DND-41 (cell line): ENCODE measurements around the gene ZNF112.
"Not testable (repeated sequence)": the region's sequence is repeated elsewhere in the genome, so short reads cannot be mapped to it uniquely, and the experiment has no call there.

Source experiments
- ATAC-seq: fragments of 200-7000 bp; cut with Tn5 transposase; 3 replicates; pipeline ENCODE4 v1.9.1; 2021; ENCODE audit warnings: low read depth; ENCODE audit not compliant: insufficient read depth
- DNase-seq: peaks from one replicate; pipeline ENCODE4 v3.0.0-alpha.2; 2020
- H2AFZ ChIP-seq: 2 replicates; pipeline ENCODE4 v1.6.0; 2012; ENCODE audit warnings: low read depth, low read length
- H3K27ac ChIP-seq: 2 replicates; pipeline ENCODE4 v1.5.1; 2012; ENCODE audit warnings: low read length, inconsistent platforms
- H3K27me3 ChIP-seq: fragments of 200-600 bp; sonication (generic); 2 replicates; pipeline ENCODE4 v1.6.0; 2012; ENCODE audit warnings: low read length, mild to moderate bottlenecking, inconsistent platforms; ENCODE audit not compliant: insufficient read depth, poor library complexity
- H3K36me3 ChIP-seq: 2 replicates; pipeline ENCODE4 v1.5.1; 2012; ENCODE audit warnings: low read length, inconsistent platforms; ENCODE audit not compliant: insufficient read depth
- H3K4me1 ChIP-seq: 2 replicates; pipeline ENCODE4 v1.5.1; 2012; ENCODE audit warnings: mild to moderate bottlenecking, low read length; ENCODE audit not compliant: insufficient read depth
- H3K4me2 ChIP-seq: 2 replicates; pipeline ENCODE4 v1.6.0; 2012; ENCODE audit warnings: mild to moderate bottlenecking, moderate library complexity, low read length, inconsistent platforms; ENCODE audit not compliant: insufficient read depth
- H3K4me3 ChIP-seq, 2 experiments: fragments of 200-600 bp in 1 of 2; shearing (Covaris generic) in 1 of 2; 2 replicates each; pipeline ENCODE4 v1.5.1; 2012 to 2016; ENCODE audit warnings: inconsistent platforms in 2 of 2, low read length in 2 of 2, mild to moderate bottlenecking in 2 of 2, low read depth in 1 of 2, moderate library complexity in 1 of 2
- H3K79me2 ChIP-seq: 2 replicates; pipeline ENCODE4 v1.6.0; 2012; ENCODE audit warnings: low read length, inconsistent platforms; ENCODE audit not compliant: insufficient read depth
- H3K9ac ChIP-seq: 2 replicates; pipeline ENCODE4 v1.6.0; 2012; ENCODE audit warnings: low read depth, mild to moderate bottlenecking, inconsistent platforms, low read length, moderate library complexity
- H3K9me3 ChIP-seq: 2 replicates; pipeline ENCODE4 v1.5.1; 2012; ENCODE audit warnings: low read length, moderate library complexity, mild to moderate bottlenecking, inconsistent platforms; ENCODE audit not compliant: insufficient read depth, severe bottlenecking
- H4K20me1 ChIP-seq: 2 replicates; pipeline ENCODE4 v1.6.0; 2012; ENCODE audit warnings: low read length; ENCODE audit not compliant: insufficient read depth
- EZH2 ChIP-seq: IDR thresholded peaks from 3 replicates; pipeline ENCODE4 v1.6.1; 2012; ENCODE audit warnings: borderline replicate concordance, low read depth, mild to moderate bottlenecking, moderate library complexity, low read length, inconsistent platforms; ENCODE audit not compliant: severe bottlenecking
- TF ChIP-seq, protein P1 (sequence below): IDR thresholded peaks from 2 replicates; pipeline ENCODE4 v1.5.1; 2012; ENCODE audit warnings: borderline replicate concordance, low read length, moderate library complexity, mild to moderate bottlenecking; ENCODE audit not compliant: poor library complexity, severe bottlenecking; ENCODE audit errors: extremely low read depth

The ZNF112 gene

DNA sequence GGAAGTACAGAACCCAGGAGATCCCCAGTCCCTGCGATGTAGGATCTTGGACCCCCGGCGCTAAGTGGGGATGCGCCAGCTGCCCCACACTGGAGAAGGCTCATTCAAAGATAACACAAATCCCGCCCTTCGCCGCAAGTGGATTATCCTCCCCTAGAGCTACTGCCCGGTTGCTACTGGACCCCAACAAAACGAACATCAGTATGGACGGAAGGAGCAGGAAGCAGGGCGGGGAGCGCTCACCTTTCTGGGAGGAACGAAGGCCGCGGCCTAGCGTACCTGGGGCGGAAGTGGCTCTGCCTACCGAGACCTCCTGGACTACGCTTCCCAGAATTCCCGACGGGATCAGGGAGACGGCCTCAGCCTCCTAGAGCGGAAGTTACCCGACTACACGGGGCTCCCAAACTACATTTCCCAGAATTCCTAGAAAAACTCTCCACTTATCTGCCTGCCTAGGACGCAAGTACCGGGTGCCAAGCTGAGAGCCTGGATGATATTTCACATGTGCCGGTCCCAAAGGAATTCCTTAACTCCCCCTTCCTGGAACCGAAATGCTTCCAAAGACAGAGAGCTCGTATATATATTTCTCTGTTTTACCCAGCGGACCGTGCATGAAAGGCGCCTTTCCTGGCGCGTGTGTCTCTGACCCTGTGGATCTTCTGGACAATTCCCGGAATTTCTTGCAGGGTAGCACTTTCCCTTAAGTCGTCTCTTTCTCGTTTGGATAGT, at the start of gene ZNF112:
Gene ZNF112 (minus strand): TSS at position 298 of the 729 bp plus-strand sequence. CDS start 16,141 bp downstream, outside the sequence.
- H3K27ac ChIP-seq = no peak within 1 kb of the TSS
- no peaks in the 10 kb centered on the region for H3K27me3 ChIP-seq
- H3K9ac ChIP-seq = no peak within 1 kb of the TSS
- H3K4me1 ChIP-seq = no peaks in the 10 kb centered on the region
- ATAC-seq = no peak
- H2AFZ ChIP-seq = no peak within 1 kb of the TSS
- no peaks in the 10 kb centered on the region for H3K36me3 ChIP-seq
- no peaks in the 10 kb centered on the region for H4K20me1 ChIP-seq
- no peak for TF ChIP-seq EZH2
- TF ChIP-seq, protein P1, sequence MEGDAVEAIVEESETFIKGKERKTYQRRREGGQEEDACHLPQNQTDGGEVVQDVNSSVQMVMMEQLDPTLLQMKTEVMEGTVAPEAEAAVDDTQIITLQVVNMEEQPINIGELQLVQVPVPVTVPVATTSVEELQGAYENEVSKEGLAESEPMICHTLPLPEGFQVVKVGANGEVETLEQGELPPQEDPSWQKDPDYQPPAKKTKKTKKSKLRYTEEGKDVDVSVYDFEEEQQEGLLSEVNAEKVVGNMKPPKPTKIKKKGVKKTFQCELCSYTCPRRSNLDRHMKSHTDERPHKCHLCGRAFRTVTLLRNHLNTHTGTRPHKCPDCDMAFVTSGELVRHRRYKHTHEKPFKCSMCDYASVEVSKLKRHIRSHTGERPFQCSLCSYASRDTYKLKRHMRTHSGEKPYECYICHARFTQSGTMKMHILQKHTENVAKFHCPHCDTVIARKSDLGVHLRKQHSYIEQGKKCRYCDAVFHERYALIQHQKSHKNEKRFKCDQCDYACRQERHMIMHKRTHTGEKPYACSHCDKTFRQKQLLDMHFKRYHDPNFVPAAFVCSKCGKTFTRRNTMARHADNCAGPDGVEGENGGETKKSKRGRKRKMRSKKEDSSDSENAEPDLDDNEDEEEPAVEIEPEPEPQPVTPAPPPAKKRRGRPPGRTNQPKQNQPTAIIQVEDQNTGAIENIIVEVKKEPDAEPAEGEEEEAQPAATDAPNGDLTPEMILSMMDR = no peak
- H3K4me2 ChIP-seq = no peak within 1 kb of the TSS
- no peaks in the 10 kb centered on the region for H3K9me3 ChIP-seq
- no peak for DNase-seq
- no peak within 1 kb of the TSS for H3K4me3 ChIP-seq
- no peaks in the 10 kb centered on the region for H3K79me2 ChIP-seq

DNA sequence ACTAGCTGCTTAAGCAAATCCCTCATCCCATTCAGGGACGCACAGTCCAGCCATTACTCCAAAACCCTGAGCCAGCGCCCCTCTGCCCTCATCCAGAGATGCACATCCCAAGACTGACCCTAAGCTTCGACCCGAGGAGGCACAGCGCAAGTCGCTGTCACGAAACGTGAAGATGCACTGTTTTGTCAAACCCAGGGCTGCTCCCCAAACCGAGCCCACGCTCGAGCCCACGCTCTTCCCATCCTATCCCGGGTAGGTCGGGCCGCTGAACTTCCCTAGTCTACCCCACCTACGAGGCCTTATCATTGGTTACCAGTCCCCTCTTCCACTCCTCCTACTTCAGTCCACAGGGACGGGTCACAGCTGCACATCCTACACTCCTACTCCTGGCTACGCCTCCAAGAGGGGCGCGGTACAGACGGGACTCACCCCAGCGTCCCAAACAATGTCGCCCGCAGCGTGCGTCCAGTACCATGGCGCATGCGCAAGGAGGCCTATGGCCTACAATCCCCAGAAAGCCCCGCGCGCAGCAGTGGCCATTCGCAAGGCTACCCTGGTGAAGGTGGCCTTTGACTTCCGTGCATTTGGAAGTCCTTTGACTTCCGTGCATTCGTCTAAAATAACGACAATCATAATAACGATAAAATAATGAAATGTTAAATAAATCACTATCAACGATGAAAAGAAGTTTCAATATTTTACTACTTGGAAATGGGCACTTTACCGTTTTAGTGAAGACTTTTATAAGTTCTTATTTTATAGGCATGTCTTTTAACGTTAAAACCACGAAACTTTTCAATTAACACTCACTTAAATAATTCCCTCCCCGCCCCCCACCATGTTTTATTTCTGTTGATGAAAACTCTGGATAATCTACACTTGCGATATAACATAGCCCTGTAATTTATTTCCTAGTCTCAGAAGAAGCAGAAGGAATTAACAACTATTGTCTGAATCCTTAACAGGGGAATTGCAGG, 44.9 kb upstream of the ZNF112 start, which contains the start of gene ZNF285:
Gene ZNF285 (minus strand): TSS at position 470 of the 977 bp plus-strand sequence. CDS start 4,395 bp downstream, outside the sequence.
- Histone ChIP-seq H3K4me3 (no peak within 1 kb of the TSS), H2AFZ (no peak within 1 kb of the TSS), H3K4me2 (no peak within 1 kb of the TSS), H3K27ac (no peak within 1 kb of the TSS), H3K27me3 (no peaks in the 10 kb centered on the region), H4K20me1 (no peaks in the 10 kb centered on the region), H3K9me3 (no peaks in the 10 kb centered on the region), H3K36me3 (no peaks in the 10 kb centered on the region), H3K4me1 (no peaks in the 10 kb centered on the region), H3K79me2 (no peaks in the 10 kb centered on the region), H3K9ac (no peak within 1 kb of the TSS)
- ATAC-seq = no peak
- no peak for DNase-seq
- no peak for TF ChIP-seq EZH2
- TF ChIP-seq, protein P1 = no peak

DNA sequence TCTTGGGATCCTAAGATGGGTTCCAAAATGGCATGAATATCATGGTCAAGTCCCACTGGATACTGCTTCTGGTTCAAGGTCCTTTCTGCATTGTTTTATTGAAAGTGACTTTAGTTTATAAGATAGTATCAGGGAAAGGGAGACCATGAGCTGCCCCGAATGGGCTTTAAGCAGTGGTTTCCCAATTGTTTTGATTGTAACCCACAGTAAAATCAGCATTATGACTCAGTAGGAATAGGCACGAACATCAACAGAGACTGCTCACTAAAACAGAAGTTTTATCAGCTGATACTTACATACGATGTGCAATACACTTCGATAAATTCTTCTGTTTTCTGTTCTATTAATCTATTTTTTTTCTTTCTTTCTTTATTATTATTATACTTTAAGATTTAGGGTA, 32.8 kb upstream of the ZNF112 start:
- not testable (repeated sequence) for H3K4me2 ChIP-seq, H3K36me3 ChIP-seq, H3K9me3 ChIP-seq, H2AFZ ChIP-seq, H3K27me3 ChIP-seq, H4K20me1 ChIP-seq, H3K4me1 ChIP-seq, H3K4me3 ChIP-seq, H3K79me2 ChIP-seq, H3K9ac ChIP-seq, H3K27ac ChIP-seq, DNase-seq, ATAC-seq

DNA sequence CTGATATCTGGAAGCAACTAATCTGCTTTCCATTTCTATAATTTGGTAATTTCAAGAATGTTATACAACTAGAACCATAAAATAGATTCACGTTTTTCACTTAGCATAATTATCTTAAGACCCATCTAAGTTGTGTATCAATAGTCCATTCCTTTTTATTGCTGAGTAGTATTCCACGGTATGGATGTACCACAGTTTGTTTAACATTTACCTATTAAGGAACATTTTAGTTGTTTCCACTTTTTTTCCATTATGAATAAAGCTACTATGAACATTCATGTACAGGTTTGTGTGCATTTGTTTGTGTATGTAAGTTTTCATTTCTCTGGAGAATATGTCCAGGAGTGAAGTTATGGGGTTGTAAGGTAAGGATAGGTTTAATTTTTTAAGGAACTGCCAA, 18.3 kb upstream of the ZNF112 start:
- H3K27ac ChIP-seq = no peak overlapping the region
- no peak overlapping the region for H3K9ac ChIP-seq
- H3K79me2 ChIP-seq = no peaks in the 10 kb centered on the region
- H3K36me3 ChIP-seq = no peaks in the 10 kb centered on the region
- H3K4me1 ChIP-seq = no peaks in the 10 kb centered on the region
- H4K20me1 ChIP-seq = no peaks in the 10 kb centered on the region
- H3K27me3 ChIP-seq = no peaks in the 10 kb centered on the region
- H2AFZ ChIP-seq = no peak overlapping the region
- DNase-seq (no peak), ATAC-seq (no peak)
- TF ChIP-seq EZH2 = no peak
- TF ChIP-seq, protein P1 = no peak
- H3K4me2 ChIP-seq = no peak overlapping the region
- no peak overlapping the region for H3K4me3 ChIP-seq
- H3K9me3 ChIP-seq = no peaks in the 10 kb centered on the region
